Right cardiac atrium (tissue), 5 donors: ENCODE data around the gene DISP3. TPM values are rescaled to one million over a fixed set of nuclear protein-coding genes. Genes with fewer than 3 reads are reported as not detected.

Experiments
- ATAC-seq, 2 donors: fragments of 200-7000 bp; cut with Tn5 transposase; one replicate each; pipeline versions ENCODE4 v1.8.0 to v1.9.1; 2020; ENCODE audit warnings: moderate library complexity in 2 of 2, mild to moderate bottlenecking in 1 of 2
- DNase-seq, 3 donors: peaks; one replicate each; pipeline ENCODE4 v3.0.0-alpha.2; 2020
- H3K27ac ChIP-seq: one replicate; pipeline ENCODE4 v1.5.1; 2013; ENCODE audit warnings: mild to moderate bottlenecking, low read length, control low read depth, moderate library complexity
- H3K27me3 ChIP-seq: one replicate; pipeline ENCODE4 v1.6.1; 2013; ENCODE audit not compliant: control insufficient read depth, insufficient read depth
- H3K4me1 ChIP-seq: one replicate; pipeline ENCODE4 v1.6.1; 2013; ENCODE audit warnings: low read length; ENCODE audit not compliant: control insufficient read depth, insufficient read depth
- H3K4me3 ChIP-seq: one replicate; pipeline ENCODE4 v1.5.1; 2013; ENCODE audit warnings: low read length, control low read depth
- H3K9me3 ChIP-seq: one replicate; pipeline ENCODE4 v1.6.1; 2013; ENCODE audit warnings: low read length; ENCODE audit not compliant: control insufficient read depth
- WGBS: extraction: QIAGEN DNeasy Blood & Tissue Kit; methylation state at CpG from one replicate; pipeline ENCODE4 v1.1.7; 2013; 5-methylcytosine and 5-hydroxymethylcytosine counted together
- intact Hi-C, 4 donors: fragments of 100-400 bp; cut with DNase I; formaldehyde crosslinking; loops; one replicate each; pipeline versions ENCODE4 v1.11.0 to v1.14.0; 2022 to 2023
- polyA plus RNA-seq: library from polyadenylated mRNA; stranded (reverse); fragments of 200-250 nt; gene quantifications from one replicate; pipeline ENCODE4 v1.2.3, GENCODE V29; 2013
- total RNA-seq, 4 donors: library from RNA; stranded (reverse); fragmentation: NEBNext Ultra II Directional; extraction: Animal tissue kit (Norgen Biotek cat#: 25700); gene quantifications; one replicate each; pipeline ENCODE4 v1.2.1, GENCODE V29; 2021
- donor health status: healthy with polysubstance abuse.
- donor health status: DM: no; HTN: yes; CAD: no.
- donor health status: DM: no; HTN: no; CAD: no.
- donor health status: DM: no; HTN: yes; CAD: no; lungs with severe emphysema.
- donor health status: DM: yes; HTN: yes; CAD: no.

DISP3 gene
- total and polyA plus RNA-seq, 5 donors: 0.02 to 0.06 TPM; not detected in 3

GRCh38 chr1:11461531-11462137 lies 17.3 kb upstream of the DISP3 start:
- Histone ChIP-seq H3K9me3 (no peaks in the 10 kb centered on the region), H3K4me3 (no peak overlapping the region), H3K27me3 (no peaks in the 10 kb centered on the region), H3K27ac (no peak overlapping the region), H3K4me1 (no peaks in the 10 kb centered on the region)
- DNase-seq: no peak
- 59% methylated on average over 9 of the region's 9 CpGs for WGBS
- no peak for ATAC-seq
- intact Hi-C loops: no loop called here

GRCh38 chr1:11462224-11462923 lies 16.6 kb upstream of the DISP3 start:
- H3K27ac ChIP-seq: no peak overlapping the region
- no peaks in the 10 kb centered on the region for H3K27me3 ChIP-seq

DNA sequence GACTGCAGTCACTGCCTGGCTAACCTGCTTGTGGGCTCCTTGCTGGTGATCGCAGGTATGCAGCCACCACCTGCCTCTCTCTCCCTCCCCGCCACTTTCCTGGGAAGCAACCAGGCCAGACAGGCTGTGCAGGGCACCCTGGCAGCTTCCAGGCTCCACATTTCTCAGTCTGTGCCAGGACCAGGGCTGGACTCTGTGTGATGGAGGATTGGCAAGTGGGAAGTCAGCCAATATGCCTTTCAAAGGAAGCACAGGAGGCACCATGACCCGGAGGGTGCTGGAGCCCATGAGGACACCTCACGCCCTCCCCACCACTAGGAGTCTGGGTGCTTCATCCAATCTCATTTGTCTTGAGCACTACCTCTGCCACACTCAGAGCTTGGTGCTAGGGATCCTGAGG lies 15.8 kb upstream of the DISP3 start:
- no peak for ATAC-seq
- 57% methylated on average over 4 of the region's 4 CpGs for WGBS

More at GRCh38 chr1:11462224-11462923, 16.6 kb upstream of the DISP3 start:
- no peak for ATAC-seq
- Histone ChIP-seq H3K4me1 (no peaks in the 10 kb centered on the region), H3K9me3 (no peaks in the 10 kb centered on the region), H3K4me3 (no peak overlapping the region)
- intact Hi-C loops: no loop called here
- no peak for DNase-seq
- 56% methylated on average over 19 of the region's 19 CpGs for WGBS

DNA sequence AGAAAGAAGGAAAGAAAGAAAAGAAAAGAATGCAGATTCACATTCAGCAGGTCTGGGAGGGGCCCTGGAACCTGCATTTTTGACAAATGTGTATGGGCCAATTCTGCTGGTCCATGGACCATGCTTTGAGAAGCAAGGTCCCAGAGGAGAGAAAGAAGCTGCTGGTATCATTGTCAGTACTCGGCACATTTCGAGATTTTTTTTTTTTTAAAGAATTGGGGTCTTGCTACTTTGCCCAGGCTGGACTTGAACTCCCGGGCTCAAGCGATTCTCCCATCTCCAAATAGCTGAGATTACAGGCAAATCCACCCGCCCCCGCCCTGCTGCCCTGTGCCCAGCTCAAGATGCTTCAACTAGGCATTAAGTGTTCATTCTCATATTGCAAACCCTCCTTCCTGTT lies 13.6 kb upstream of the DISP3 start:
- ATAC-seq (no peak), DNase-seq (no peak)
- intact Hi-C loops: no loop called here
- Histone ChIP-seq H3K4me3 (no peak overlapping the region), H3K4me1 (no peaks in the 10 kb centered on the region), H3K27ac (no peak overlapping the region), H3K9me3 (no peaks in the 10 kb centered on the region), H3K27me3 (no peaks in the 10 kb centered on the region)
- 80% methylated on average over 6 of the region's 6 CpGs for WGBS

More for the DNA sequence above, 15.8 kb upstream of the DISP3 start:
- no peak for DNase-seq
- Histone ChIP-seq H3K9me3 (no peaks in the 10 kb centered on the region), H3K4me3 (no peak overlapping the region), H3K4me1 (no peaks in the 10 kb centered on the region), H3K27ac (no peak overlapping the region), H3K27me3 (no peaks in the 10 kb centered on the region)
- intact Hi-C loops: no loop called here

DNA sequence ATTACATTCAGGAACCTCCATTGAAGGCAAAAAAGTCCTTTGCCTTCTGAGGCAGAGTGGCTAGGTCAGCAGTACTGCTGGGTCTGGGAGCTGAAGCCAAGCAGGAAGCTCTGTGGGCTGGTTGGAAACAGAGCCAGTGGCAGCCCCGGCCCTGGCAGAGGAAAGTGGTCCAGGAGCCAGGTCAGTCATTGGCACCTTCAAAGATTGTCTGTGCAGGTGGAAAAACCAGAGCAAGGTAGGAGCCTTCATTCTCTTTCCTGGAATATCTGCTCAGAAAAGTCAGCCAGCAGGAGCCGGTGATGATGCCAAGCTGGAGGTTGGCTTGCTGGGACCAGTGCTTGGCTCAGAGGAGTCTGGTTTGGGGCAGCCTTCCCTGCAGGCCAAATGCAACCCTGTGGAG lies 12.5 kb upstream of the DISP3 start:
- Histone ChIP-seq H3K27me3 (no peaks in the 10 kb centered on the region), H3K4me3 (no peak overlapping the region), H3K9me3 (no peaks in the 10 kb centered on the region), H3K4me1 (no peaks in the 10 kb centered on the region), H3K27ac (no peak overlapping the region)
- DNase-seq (no peak), ATAC-seq (no peak)
- WGBS: 67% methylated on average over 2 of the region's 2 CpGs
- intact Hi-C loops: no loop called here

- 45% methylated on average over 6 of the region's 6 CpGs for WGBS
- no peak for DNase-seq
- H3K4me3 ChIP-seq: no peak overlapping the region
- no peaks in the 10 kb centered on the region for H3K4me1 ChIP-seq
- intact Hi-C loops: no loop called here
- ATAC-seq: no peak
- H3K27ac ChIP-seq: no peak overlapping the region
- no peaks in the 10 kb centered on the region for H3K27me3 ChIP-seq
- no peaks in the 10 kb centered on the region for H3K9me3 ChIP-seq
Observed at GRCh38 chr1:11468878-11469277, 10.1 kb upstream of the DISP3 start.

- ATAC-seq: no peak
- DNase-seq: no peak
- Histone ChIP-seq H3K4me1 (no peaks in the 10 kb centered on the region), H3K27ac (no peak overlapping the region), H3K4me3 (no peak overlapping the region), H3K9me3 (no peaks in the 10 kb centered on the region), H3K27me3 (peaks cover 4% of the 10 kb centered on the region)
- WGBS: 62% methylated on average over 2 of the region's 2 CpGs
- intact Hi-C loops: loop anchor here in 1 of 4 donors (10.0 kb wide), 1 partner anchor 164 kb away; no protein-coding TSS in a partner anchor
Observed at GRCh38 chr1:11470912-11471311, 8.0 kb upstream of the DISP3 start.

DNA sequence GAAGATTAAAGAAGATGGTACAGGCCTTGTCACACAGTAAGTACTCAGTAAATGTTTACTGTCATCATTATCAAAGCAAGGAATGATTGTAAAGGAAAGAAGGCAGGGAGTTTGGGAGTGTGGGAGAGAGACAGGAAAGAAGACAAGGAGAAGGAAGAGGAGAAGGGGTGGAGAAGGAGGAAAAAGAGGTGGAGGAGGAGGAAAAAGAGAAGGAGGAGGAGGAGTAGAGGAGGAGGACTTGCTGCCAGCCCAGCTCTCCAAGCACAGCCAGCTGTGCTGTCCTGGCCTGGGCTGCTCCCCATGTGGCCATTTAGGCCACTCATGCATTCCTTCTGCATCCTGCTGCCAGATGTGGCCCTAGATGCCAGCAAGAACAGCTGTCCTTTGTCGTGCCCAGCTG lies 7.5 kb upstream of the DISP3 start:
- Histone ChIP-seq H3K27me3 (peaks cover 4% of the 10 kb centered on the region), H3K27ac (no peak overlapping the region), H3K9me3 (no peaks in the 10 kb centered on the region), H3K4me1 (no peaks in the 10 kb centered on the region), H3K4me3 (no peak overlapping the region)
- no peak for DNase-seq
- intact Hi-C loops: loop anchor here in 1 of 4 donors (10.0 kb wide), 1 partner anchor 163 kb away; no protein-coding TSS in a partner anchor
- 60% methylated on average over 1 of the region's 1 CpG for WGBS
- ATAC-seq: no peak

GRCh38 chr1:11472284-11472683 lies 6.7 kb upstream of the DISP3 start:
- Histone ChIP-seq H3K27ac (no peak overlapping the region), H3K27me3 (peaks cover 4% of the 10 kb centered on the region), H3K4me3 (no peak overlapping the region), H3K4me1 (no peaks in the 10 kb centered on the region), H3K9me3 (no peaks in the 10 kb centered on the region)
- DNase-seq (no peak), ATAC-seq (no peak)
- intact Hi-C loops: loop anchor here in 1 of 4 donors (10.0 kb wide), 1 partner anchor 163 kb away; no protein-coding TSS in a partner anchor
- WGBS: 77% methylated on average over 2 of the region's 2 CpGs

GRCh38 chr1:11472741-11473140 lies 6.2 kb upstream of the DISP3 start:
- intact Hi-C loops: loop anchor here in 1 of 4 donors (10.0 kb wide), 1 partner anchor 162 kb away; no protein-coding TSS in a partner anchor
- H3K27me3 ChIP-seq: peaks cover 4% of the 10 kb centered on the region

DNA sequence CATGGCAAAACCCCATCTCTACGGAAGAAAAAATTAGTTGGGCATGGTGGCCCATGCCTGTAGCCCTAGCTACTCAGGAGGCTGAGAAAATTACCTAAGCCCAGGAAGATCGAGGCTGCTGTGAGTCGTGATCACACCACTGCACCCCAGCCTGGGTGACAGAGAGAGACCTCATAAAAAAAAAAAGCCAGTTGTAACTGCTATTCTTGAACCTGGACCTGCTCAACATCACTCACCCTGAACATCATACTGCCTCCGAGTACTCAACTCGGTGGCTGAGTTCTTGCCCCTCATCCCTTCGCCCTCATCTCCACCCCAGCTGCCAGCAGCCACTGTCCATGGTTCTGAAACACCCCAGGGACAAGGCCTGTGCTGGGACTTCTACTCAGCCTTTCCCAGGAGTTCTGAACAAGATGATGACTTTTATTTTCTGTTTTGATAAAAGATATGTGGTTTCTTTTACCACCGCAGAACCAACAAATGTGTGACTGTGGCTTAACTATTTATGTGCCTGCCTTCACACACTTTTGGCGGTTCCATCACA lies 5.4 kb upstream of the DISP3 start:
- ATAC-seq (no peak), DNase-seq (no peak)
- Histone ChIP-seq H3K4me1 (no peaks in the 10 kb centered on the region), H3K27me3 (peaks cover 4% of the 10 kb centered on the region), H3K9me3 (no peaks in the 10 kb centered on the region), H3K4me3 (no peak overlapping the region), H3K27ac (no peak overlapping the region)
- intact Hi-C loops: loop anchor here in 1 of 4 donors (10.0 kb wide), 1 partner anchor 161 kb away; no protein-coding TSS in a partner anchor
- 49% methylated on average over 8 of the region's 8 CpGs for WGBS

More at GRCh38 chr1:11472741-11473140, 6.2 kb upstream of the DISP3 start:
- Histone ChIP-seq H3K4me3 (no peak overlapping the region), H3K4me1 (no peaks in the 10 kb centered on the region), H3K27ac (no peak overlapping the region), H3K9me3 (no peaks in the 10 kb centered on the region)
- ATAC-seq (no peak), DNase-seq (no peak)
- 60% methylated on average over 3 of the region's 3 CpGs for WGBS
